ENCODE results near the gene NOL12.

DNA sequence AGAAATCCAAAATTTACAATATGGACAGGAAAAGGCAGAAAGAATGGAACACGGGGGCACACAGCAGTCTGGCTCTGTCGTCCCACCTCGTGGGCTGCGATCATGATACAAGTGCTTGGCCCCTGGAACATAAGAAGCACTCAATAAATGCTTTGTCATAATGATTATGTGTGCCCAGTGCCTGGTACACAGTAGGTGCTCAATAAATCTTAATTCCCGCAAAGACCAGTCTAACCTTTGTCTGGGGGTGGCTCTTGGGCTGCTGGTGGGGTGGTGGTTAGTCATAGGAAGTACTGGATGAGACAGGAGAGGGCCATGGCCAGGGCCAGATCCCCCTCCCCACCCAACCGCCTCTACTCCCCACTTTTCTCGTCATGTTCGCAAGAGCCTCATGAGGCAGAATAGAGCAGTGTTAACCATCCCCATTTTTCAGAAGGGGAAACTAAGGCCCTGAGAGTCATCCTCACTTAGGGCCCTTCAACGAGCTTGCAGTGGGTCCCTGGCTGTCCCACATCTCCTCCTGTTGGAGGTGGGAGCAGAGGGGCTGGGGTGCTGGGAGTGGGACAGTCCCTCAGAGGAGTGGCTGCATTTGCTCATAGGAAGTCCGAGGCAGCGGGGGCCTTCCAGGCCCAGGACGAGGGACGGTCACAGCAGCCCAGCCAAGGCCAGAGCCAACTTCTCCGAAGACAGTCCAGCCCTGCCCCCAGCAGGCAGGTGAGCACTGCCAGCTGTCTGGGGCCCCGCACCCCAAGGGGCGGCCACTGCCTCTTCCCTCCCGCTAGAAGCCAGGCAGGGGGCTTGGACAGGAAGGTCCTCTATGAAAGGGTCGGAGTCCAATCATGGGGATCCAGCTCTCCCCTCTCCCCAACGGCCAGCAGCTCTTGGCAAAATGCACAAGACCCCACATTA is 46.8 kb downstream of the NOL12 start:
- TF ChIP-seq CTCF (IDR thresholded peaks at IDR 0.05) (no peak), ZFX (IDR thresholded peaks at IDR 0.05; ENCODE audit: borderline replicate concordance) (no peak)

Measured in 22Rv1 (cell line).